GM19043 (cell line): ENCODE data around the gene ATE1.
"Not testable (repeated sequence)": the region's sequence is repeated elsewhere in the genome, so short reads cannot be mapped to it uniquely, and the experiment has no call there.

Experiments used
- ATAC-seq: cut with Tn5 transposase; IDR thresholded peaks from one replicate; pipeline ENCODE4 v1.9.1; 2021; ENCODE audit warnings: low read depth; ENCODE audit not compliant: unreplicated experiment

The ATE1 gene

GRCh38 chr10:121930268-121931085 lies 2.6 kb upstream of the ATE1 start:
- not testable (repeated sequence) for ATAC-seq

GRCh38 chr10:121929585-121930267 lies 1.9 kb upstream of the ATE1 start:
- ATAC-seq, result not testable (repeated sequence)

DNA sequence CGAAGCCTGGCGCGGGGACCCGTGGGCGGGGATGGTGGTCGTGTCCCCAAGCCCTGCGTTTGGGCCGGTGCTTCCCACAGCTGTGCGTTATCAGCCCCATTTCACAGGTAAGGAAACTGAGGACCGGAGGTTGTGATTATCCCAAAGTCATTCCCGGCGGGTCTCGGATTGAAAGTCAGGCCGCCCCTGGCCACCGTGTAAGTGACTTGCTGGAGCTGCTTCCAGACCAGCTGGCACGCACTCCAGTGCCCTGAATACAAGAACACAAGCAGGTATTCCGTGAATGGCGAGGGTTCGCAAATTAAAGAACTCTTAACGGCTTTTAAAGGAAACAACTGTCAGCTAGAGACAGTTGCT lies 675 bp upstream of the ATE1 start:
- no peak for ATAC-seq

GRCh38 chr10:121927318-121927840 lies 452 bp downstream of the ATE1 start:
- peak; percentile 34 for ATAC-seq

GRCh38 chr10:121926671-121927317 lies 1.0 kb downstream of the ATE1 start:
- peak; percentile 8 for ATAC-seq

- no peak for ATAC-seq
These were observed 1.7 kb downstream of the ATE1 start for GRCh38 chr10:121926157-121926556.

DNA sequence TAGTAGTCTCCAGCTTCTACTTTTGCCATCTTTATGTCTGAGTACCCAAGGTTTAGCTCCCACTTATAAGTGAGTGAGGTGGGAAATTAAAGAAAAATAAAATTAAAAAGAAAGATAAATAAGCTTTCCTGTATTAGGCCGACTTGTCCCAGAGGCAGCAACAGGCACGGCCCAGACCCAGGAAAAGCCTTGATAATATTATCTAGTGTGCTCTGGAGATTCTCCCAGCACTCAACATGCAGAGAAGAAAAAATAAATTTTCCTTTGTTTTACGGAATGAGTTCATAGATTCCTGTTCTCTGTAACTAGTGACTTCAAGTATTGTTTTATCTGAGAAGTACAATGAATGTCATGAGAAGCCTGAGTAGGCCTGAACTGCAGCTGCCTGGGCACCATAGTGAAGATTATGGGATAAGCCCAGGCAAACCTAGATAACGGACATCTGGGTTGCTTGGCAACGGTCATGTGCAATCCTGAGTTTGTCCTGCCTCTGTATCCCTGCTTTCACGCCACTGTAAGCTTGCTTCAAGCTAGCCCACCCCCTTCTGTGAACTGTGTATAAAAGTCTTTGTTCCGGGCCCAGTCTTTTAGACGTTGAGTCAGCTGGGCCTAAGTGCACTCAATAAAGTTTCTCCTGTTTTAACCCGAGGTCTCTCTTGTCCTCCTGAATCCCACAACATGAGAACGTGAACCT lies 6.4 kb downstream of the ATE1 start:
- no peak for ATAC-seq

GRCh38 chr10:121919666-121920065 lies 8.2 kb downstream of the ATE1 start:
- ATAC-seq, result no peak

DNA sequence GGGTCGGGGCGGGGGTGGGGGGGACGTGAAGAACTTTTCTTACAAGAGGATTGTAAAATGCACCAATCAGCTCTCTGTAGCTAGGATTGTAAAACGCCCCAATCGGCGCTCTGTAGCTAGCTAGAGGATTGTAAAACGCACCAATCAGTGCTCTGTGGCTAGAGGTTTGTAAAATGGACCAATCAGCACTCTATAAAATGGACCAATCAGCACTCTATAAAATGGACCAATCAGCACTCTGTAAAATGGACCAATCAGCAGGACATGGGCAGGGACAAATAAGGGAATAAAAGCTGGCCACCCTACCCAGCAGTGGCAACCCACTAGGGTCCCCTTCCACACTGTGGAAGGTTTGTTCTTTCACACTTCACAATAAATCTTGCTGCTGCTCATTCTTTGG lies 9.0 kb downstream of the ATE1 start:
- ATAC-seq, result not testable (repeated sequence)

DNA sequence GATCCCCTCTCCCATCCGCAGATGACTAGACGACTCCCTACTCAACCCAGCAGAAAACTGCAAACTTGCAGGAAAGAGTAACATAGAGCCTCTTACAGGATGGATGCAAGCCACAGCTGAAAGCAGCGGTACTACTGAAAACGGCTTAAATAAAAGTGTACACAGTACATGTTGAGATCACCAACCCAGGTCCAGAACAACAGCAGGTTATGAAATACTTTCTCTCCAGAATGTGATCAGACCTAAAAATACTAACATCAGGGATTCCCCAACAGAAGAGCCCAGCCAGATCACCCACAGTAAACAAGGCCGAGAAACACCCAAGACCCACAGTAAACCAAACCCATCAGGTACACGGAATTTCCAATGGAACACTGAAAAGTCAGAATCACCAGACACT lies 13.2 kb downstream of the ATE1 start:
- no peak for ATAC-seq

DNA sequence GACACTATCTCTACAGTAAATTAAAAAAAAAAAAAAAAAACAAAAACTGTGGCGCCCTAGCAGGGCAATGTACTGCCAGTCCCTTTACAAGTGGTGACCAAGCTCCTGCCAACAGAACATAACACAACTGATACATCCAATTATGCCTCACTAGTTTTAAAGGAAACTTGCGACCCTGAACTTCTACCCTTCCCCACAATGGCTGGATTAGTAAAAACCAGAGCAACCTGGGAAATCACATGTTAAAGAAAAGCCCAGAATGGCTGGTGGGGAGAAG lies 16.5 kb downstream of the ATE1 start:
- ATAC-seq, result no peak

DNA sequence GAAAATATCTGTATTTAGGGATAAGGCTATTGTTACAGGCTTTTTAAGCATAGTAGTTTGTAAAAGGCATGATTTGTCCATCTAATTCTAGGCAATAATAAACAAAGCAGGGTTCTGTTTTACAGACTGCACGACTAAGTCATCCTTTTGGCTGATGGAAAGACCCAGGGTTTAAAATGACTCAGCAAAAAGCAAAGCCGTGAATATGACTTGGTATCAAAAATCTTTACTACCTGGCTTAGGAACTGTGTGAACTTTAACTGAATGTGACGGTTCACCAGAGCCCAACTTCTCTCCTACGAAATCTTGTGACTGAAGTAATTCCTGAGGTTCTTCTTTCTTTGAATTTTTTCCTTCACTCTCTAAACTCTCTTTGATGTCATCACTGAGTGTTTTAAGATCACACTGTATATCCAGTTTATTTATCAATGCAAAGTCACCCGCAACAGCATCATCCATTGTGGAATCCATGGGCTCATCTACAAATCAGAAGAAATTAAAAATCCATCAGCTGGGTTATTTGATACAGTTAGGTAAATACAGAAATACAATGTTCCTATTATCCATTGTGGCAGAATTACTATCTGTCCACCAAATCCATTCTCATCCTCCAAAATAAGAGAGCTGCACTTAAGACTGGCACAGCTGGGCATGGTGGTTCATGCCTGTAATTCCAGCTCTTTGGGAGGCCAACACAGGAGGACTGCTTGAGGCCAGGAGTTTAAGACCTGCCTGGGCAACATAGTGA lies 17.0 kb downstream of the ATE1 start:
- ATAC-seq, result peak; percentile 54

DNA sequence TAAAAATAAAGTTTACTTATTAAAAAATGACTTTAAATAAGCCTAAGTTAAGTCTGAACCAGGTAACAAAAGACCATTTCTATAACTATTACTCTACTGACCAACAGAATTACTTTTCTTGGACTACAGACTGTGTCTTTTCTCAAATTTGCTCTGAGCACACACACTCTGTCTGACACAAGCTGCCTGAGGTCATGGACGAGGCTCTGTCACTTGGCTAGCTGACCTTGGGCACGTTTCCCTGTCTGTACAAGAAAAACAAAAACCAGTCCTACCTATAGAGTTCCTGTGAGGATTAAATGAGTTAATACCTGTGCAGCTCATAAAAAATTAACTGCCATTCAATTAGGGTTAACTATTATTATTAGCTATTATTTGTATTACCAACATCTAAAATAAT lies 22.9 kb downstream of the ATE1 start:
- ATAC-seq, result no peak

GRCh38 chr10:121900443-121901174 lies 27.2 kb downstream of the ATE1 start:
- ATAC-seq, result peak; percentile 91

GRCh38 chr10:121899727-121900126 lies 28.1 kb downstream of the ATE1 start:
- no peak for ATAC-seq

DNA sequence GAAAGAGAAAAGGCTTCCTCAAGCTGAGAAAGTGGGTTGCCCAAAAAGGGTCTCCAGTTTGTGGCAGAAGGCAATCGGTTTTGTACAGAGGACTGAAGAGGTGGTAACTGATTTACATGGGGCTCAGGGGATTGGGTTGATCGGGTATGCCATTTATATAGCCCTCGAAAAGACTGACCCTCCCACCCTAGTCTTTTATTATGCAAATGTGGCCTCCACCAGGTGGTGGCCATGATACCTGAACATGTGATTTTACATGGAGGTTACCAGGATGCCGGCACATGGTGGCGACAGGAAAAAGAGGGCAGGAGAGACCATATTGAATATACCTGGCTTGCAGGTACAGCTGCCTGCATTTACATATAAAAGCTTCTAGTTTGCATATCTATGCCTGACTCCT lies 36.7 kb downstream of the ATE1 start:
- no peak for ATAC-seq

DNA sequence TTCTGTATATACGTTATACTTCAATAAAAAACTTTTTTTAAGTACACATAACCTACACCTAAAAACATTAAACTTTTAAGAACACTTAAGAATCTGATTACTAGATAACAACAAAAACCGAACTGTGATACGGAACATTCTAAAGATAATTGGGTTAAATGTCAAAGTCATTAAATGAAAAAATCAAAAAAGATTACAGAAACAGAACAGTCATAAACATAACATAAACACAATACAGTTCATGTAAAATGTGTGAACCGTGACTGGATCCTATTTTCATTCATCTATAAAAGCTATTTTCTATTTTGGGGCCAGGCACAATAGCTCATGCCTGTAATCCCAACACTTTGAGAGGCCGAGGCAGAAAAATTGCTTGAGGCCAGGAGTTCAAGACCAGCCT lies 38.6 kb downstream of the ATE1 start:
- no peak for ATAC-seq

DNA sequence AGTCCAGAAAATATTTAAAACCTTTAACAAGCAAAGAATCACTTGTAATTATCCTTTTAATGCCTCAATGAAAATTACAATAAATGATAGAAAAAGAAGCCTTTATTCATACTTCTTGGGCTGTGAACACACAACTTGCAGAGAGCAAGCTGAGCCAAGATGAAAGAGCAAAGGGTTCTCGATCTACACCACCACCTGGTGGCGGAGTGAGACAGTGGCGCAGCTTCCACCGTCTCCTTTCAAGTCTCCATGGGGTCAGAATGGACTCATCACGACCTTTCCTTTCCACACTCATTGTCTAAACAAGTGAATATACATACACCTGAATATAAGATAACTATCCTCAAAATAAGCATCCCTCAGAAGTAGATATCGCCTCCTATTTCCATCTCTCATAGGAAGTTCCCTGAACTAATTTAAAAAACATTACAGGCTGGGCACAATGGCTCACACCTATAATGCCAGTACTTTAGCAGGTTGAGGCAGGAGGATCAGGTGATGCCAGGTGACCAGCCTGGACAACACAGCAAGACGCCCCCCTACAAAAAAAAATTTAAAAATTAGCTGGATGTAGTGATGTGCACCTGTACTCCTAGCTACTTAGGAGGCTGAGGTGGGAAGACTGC lies 40.7 kb downstream of the ATE1 start:
- ATAC-seq, result peak; percentile 70

GRCh38 chr10:121886181-121886580 lies 41.6 kb downstream of the ATE1 start:
- no peak for ATAC-seq
